Subcutaneous adipose tissue (tissue), 4 donors: ENCODE results near the gene CD44. TPM values are rescaled to one million over a fixed set of nuclear protein-coding genes. Genes with fewer than 3 reads are reported as not detected.

ENCODE experiments used
- total RNA-seq, 4 donors: library from RNA; depleted of rRNA; stranded (reverse); fragments of >200 nt; gene quantifications; one replicate each; pipeline ENCODE4 v1.1.0, GENCODE V29; 2016
- TF ChIP-seq, protein P1 (sequence below): fragments of 450-650 bp; IDR thresholded peaks from one replicate; pipeline ENCODE4 v1.5.1; 2016; ENCODE audit warnings: low read depth, mild to moderate bottlenecking, control low read depth, antibody characterized with exemption, moderate library complexity

CD44 gene
- total RNA-seq, 4 donors from 2014 or later, result 103 to 438 (median 231) TPM

DNA sequence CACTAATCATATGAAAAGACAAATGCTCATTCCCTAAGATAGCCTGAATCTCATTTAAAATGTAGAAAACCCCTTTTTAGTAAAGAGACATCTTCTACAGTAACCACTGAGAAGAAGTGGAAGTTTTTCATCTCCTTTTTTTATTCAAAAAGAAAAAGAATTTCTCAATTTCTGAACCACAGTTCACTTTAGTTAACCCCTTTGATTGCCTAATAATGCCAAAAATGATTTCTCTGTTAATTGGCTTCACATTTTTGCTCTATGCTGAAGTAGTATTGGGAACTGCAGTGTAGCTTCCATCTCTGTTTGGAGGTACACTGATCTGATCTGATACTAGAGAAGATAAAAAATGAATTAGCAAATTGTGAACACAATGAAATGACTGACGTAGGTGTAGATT, 58.3 kb downstream of the CD44 start:
- TF ChIP-seq, protein P1, sequence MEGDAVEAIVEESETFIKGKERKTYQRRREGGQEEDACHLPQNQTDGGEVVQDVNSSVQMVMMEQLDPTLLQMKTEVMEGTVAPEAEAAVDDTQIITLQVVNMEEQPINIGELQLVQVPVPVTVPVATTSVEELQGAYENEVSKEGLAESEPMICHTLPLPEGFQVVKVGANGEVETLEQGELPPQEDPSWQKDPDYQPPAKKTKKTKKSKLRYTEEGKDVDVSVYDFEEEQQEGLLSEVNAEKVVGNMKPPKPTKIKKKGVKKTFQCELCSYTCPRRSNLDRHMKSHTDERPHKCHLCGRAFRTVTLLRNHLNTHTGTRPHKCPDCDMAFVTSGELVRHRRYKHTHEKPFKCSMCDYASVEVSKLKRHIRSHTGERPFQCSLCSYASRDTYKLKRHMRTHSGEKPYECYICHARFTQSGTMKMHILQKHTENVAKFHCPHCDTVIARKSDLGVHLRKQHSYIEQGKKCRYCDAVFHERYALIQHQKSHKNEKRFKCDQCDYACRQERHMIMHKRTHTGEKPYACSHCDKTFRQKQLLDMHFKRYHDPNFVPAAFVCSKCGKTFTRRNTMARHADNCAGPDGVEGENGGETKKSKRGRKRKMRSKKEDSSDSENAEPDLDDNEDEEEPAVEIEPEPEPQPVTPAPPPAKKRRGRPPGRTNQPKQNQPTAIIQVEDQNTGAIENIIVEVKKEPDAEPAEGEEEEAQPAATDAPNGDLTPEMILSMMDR, result no peak

DNA sequence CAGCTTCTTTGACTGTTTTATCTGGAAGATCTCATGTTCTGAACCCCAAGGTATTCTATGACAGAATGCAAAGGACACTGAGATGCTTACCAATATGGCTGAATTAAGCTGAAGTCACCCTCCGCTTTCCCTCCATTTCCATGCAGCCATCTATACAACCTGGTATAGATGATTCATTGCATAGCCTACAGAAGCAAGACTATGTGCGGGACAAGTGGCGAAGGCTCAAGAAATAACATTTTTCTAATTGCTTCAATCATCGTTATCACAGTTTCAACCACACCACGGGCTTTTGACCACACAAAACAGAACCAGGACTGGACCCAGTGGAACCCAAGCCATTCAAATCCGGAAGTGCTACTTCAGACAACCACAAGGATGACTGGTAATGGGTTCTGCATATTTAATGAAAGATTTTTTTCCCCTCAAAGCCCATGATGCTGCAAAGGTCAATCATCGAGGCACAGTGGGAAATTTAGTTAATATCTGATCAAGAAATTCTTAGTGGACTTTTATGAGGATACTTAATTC, 61.9 kb downstream of the CD44 start:
- TF ChIP-seq, protein P1, result no peak

DNA sequence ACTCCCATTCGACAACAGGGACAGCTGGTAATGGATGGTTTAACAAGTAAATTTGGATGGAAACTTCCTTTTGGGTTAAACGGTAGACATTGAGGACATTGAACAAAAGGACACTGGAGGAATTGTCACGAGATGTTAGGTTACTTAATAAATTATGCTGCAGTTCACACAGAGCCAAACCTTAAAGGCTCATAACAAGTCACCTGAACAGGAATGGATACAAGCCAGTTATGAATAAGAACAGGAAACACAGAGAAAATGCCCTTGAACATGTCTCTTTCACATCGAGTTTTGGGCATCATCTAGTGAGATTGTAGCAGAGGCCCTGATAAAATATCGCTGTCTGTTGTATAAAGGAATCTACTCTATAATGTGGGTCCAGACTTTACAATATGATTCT, 65.6 kb downstream of the CD44 start:
- TF ChIP-seq, protein P1, result no peak

DNA sequence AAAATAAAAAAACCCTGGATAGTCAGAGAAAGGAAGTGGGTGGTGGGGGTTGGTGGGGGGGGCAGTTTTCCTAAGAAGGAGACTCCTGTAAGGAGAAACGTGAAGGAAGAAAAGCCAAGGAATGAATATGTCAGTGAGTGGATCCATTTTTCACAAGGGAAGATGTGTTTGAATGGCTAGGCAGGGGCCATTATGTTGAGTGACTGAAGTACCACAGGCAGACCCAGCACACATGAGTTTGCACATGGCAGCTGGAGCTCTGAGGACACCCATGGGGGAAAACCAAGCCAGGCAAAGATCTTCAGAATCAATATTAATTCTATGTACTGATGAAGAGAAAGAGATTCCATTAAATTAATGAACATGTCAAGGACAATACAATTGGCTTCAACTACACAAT, 67.6 kb downstream of the CD44 start:
- TF ChIP-seq, protein P1, result no peak

DNA sequence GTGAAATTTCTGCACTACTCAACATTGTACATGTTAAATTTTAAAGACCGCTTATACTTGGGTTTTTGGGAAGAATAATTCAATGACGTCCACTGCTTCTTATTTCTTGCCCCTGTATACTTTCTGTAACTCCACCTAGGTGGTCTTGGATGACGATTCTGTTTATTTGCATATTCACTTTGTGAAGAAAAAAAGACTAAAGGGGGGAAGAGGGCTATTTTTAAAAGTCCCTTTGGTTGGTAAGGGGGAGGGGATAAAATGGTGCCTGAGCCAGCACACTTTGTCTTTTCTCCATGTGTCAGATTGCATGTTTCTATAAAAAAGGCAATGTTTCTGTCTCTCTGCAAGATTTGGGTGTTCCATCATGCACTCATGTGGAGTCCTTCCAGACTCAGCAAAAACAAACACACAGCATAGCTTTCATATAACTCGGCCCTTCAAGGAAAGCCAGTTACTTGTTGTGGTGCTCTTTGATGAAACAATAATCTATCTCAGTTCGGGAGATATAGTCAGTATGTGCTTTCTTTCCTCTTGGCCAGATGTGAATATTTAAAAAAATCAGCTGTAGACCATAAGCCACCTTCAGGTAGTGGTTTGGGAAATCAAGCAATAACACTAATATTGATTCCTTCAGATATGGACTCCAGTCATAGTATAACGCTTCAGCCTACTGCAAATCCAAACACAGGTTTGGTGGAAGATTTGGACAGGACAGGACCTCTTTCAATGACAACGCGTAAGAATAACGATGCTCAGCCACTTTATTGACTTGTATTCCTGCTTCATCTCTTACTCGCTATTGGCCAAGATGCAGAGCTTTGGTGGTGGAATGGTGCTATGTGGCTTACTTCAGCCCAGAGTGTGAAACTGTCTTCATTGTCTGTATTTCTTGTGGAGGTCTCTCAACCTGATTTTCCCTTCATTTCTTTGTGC, 68.8 kb downstream of the CD44 start:
- TF ChIP-seq, protein P1, result no peak

DNA sequence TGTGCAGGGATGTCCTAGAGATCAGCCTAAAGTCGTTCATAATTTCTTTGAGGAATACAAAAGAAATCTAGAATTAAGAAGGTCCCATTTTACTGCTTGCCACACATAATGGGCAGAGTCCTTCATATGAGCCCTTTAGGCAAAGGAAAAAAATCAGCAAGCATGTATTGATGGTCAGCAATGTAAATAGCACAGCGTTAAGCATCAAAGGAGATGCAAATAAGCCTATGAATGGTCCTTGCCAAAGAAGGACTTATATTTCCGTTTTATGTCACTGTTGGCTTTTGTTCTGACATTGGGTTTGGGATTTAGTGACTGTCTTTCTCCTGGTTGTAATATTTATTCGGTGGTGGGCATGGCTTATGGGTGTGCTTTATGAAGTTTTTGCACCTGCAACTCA, 69.8 kb downstream of the CD44 start:
- TF ChIP-seq, protein P1, result no peak

DNA sequence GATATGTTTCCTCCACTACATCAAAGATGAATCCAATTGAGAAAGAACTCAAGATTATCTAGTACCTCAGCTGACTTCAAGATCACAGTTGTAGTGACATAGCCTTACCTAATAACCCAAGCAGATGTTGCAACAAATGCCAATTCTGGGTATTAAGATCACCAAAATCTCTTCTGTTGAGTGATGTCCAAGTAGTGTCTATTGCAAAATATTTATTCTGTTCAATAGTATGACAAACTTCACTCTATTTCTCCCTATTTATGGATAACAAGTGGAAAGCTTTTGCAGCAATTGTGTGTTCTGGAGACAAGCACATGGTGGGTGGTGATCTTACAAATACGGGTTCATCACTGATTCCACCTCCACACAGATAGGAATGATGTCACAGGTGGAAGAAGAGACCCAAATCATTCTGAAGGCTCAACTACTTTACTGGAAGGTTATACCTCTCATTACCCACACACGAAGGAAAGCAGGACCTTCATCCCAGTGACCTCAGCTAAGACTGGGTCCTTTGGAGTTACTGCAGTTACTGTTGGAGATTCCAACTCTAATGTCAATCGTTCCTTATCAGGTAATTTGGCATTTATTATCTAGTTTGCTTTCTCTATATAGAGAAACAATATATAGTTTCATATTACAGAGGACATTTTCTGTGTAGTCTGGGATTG, 72.0 kb downstream of the CD44 start:
- TF ChIP-seq, protein P1, result no peak
